ENCODE data around the gene DSG3. TPM values are rescaled to one million over a fixed set of nuclear protein-coding genes. Genes with fewer than 3 reads are reported as not detected.

The DSG3 gene
- total RNA-seq, 1 experiment from 2014 or later: 0.05 TPM

DNA sequence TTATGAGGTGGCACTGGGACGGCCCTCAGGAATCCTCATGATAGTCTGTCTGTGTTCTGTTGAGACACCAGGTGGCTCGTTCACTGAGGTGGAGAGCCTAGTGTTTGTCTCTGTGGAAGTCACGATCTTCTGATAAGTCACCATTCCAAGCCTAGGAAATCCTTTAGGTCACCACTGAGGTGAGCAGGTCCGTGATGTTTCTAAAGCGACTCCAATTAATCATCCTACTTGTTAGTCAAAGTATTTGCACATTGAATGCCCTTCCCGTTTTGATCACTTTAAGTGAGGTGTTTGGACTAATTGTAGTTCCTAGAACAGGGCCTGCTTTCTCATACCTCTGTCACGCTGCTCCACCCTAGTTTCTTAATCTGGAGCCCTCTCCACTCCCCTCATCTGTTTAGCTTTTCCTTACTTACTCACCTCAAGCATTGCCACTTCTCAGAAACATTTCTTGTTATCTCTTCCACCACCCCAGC lies 28.0 kb upstream of the DSG3 start:
- peak overlapping the region; percentile 22; the same call in 1 of the 2 replicates for H3K9ac ChIP-seq (ENCODE audit: low read length)
- no peaks in the 10 kb centered on the region for H3K9me3 ChIP-seq (ENCODE audit: control insufficient read depth in 1 of 2, insufficient read depth in 1 of 2, low read depth in 1 of 2, low read length in 2 of 2)
- intact Hi-C loops (cut with micrococcal nuclease): no loop called here
- H3K4me3 ChIP-seq (replicated peaks in 1 of 2; ENCODE audit: low read depth in 1 of 2, low read length in 2 of 2): peak overlapping the region; percentile 16 to 24; a peak in 3 of 4 replicates
- no TSS peak for BruUV-seq (replicated peaks)
- H3K9me2 ChIP-seq (ENCODE audit: insufficient read depth): no peaks in the 10 kb centered on the region
- peak overlapping the region; percentile 94 for H2AFZ ChIP-seq (ENCODE audit: low read depth, low read length, poor library complexity, severe bottlenecking)
- ChIA-PET CTCF (no interaction called here), POLR2A (interaction anchor here (1.3 to 1.4 kb wide), 2 partner anchors 11 to 131 kb away, joined by 3 to 4 read pairs; no protein-coding TSS in a partner anchor), RAD21 (ENCODE audit: low non-redundant PET in 1 of 2, low total read pairs in 2 of 2, uncharacterized antibody in 2 of 2, unreplicated experiment in 2 of 2) (interaction anchor here in 1 of 2 experiments (0.7 kb wide), 1 partner anchor 40 kb away, joined by 3 read pairs; no protein-coding TSS in a partner anchor)
- H3K36me3 ChIP-seq (ENCODE audit: control insufficient read depth in 1 of 2, insufficient read depth in 2 of 2, low read length in 2 of 2): no peaks in the 10 kb centered on the region
- peaks cover 7 to 27% of the 10 kb centered on the region in 2 experiments; a peak in 3 of 4 replicates for H3K4me1 ChIP-seq (ENCODE audit: control insufficient read depth in 1 of 2, insufficient read depth in 2 of 2, low read length in 2 of 2)
- DNase-seq (ENCODE audit: low read depth, low spot score): peak; percentile 66
- no peaks in the 10 kb centered on the region for H3K79me2 ChIP-seq (ENCODE audit: insufficient read depth, low read length)
- peak overlapping the region; percentile 61 for H3K4me2 ChIP-seq (ENCODE audit: low read length)
- H3K27me3 ChIP-seq (ENCODE audit: insufficient read depth, low read length): no peaks in the 10 kb centered on the region
- no peaks in the 10 kb centered on the region for H4K20me1 ChIP-seq (ENCODE audit: insufficient read depth)
- H3K27ac ChIP-seq (ENCODE audit: low read depth, low read length): peak overlapping the region; percentile 51
- peak; percentile 91 for ATAC-seq
- TF ChIP-seq JUND (IDR thresholded peaks at IDR 0.05) (peak; percentile 37; the same call in 1 of the 2 replicates), POLR2AphosphoS5 (IDR thresholded peaks at IDR 0.05; ENCODE audit: low read depth, low read length) (peak; percentile 67), RAD21 (IDR thresholded peaks at IDR 0.05; ENCODE audit: low read depth) (no peak; the same call in 1 of the 2 replicates), YY1 (IDR thresholded peaks at IDR 0.05; ENCODE audit: extremely low read depth, insufficient replicate concordance, low read depth, low read length) (no peak), ZFX (IDR thresholded peaks at IDR 0.05) (no peak), TCF7L2 (IDR thresholded peaks at IDR 0.05; ENCODE audit: borderline replicate concordance, extremely low read depth, insufficient read depth, insufficient read length) (no peak), FOSL1 (IDR thresholded peaks at IDR 0.05; ENCODE audit: low read depth) (peak; percentile 38), EGR1 (IDR thresholded peaks at IDR 0.05; ENCODE audit: low read depth) (no peak), SRF (IDR thresholded peaks at IDR 0.05; ENCODE audit: low read depth) (no peak), CBX3 (IDR thresholded peaks at IDR 0.05; ENCODE audit: low read depth) (no peak), SIN3A (IDR thresholded peaks at IDR 0.05; ENCODE audit: low read depth) (peak; percentile 43; the same call in 1 of the 2 replicates), EZH2phosphoT487 (IDR thresholded peaks at IDR 0.05; ENCODE audit: borderline replicate concordance) (no peak), SP1 (IDR thresholded peaks at IDR 0.05; ENCODE audit: low read depth) (peak; percentile 53), POLR2A (IDR thresholded peaks at IDR 0.05; ENCODE audit: borderline replicate concordance, extremely low read depth, insufficient read depth, insufficient read length) (no peak), ELF1 (IDR thresholded peaks at IDR 0.05; ENCODE audit: borderline replicate concordance, low read depth) (no peak)
- TF ChIP-seq, protein P1, sequence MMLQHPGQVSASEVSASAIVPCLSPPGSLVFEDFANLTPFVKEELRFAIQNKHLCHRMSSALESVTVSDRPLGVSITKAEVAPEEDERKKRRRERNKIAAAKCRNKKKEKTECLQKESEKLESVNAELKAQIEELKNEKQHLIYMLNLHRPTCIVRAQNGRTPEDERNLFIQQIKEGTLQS (IDR thresholded peaks at IDR 0.05): no peak
- TF ChIP-seq, protein P2, sequence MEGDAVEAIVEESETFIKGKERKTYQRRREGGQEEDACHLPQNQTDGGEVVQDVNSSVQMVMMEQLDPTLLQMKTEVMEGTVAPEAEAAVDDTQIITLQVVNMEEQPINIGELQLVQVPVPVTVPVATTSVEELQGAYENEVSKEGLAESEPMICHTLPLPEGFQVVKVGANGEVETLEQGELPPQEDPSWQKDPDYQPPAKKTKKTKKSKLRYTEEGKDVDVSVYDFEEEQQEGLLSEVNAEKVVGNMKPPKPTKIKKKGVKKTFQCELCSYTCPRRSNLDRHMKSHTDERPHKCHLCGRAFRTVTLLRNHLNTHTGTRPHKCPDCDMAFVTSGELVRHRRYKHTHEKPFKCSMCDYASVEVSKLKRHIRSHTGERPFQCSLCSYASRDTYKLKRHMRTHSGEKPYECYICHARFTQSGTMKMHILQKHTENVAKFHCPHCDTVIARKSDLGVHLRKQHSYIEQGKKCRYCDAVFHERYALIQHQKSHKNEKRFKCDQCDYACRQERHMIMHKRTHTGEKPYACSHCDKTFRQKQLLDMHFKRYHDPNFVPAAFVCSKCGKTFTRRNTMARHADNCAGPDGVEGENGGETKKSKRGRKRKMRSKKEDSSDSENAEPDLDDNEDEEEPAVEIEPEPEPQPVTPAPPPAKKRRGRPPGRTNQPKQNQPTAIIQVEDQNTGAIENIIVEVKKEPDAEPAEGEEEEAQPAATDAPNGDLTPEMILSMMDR (IDR thresholded peaks at IDR 0.05 in 2 of 3, conservative IDR thresholded peaks at IDR 0.05 in 1 of 3; ENCODE audit: borderline replicate concordance in 1 of 3, insufficient read depth in 1 of 3, low read depth in 2 of 3, low read length in 2 of 3): 0 out of 6 replicates have a peak, but pooled peaks of 2 of the 3 experiments have one; percentile 6 to 9
- TF ChIP-seq, protein P3, sequence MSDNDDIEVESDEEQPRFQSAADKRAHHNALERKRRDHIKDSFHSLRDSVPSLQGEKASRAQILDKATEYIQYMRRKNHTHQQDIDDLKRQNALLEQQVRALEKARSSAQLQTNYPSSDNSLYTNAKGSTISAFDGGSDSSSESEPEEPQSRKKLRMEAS (IDR thresholded peaks at IDR 0.05): peak; percentile 26; the same call in 1 of the 2 replicates
- TF ChIP-seq, protein P4, sequence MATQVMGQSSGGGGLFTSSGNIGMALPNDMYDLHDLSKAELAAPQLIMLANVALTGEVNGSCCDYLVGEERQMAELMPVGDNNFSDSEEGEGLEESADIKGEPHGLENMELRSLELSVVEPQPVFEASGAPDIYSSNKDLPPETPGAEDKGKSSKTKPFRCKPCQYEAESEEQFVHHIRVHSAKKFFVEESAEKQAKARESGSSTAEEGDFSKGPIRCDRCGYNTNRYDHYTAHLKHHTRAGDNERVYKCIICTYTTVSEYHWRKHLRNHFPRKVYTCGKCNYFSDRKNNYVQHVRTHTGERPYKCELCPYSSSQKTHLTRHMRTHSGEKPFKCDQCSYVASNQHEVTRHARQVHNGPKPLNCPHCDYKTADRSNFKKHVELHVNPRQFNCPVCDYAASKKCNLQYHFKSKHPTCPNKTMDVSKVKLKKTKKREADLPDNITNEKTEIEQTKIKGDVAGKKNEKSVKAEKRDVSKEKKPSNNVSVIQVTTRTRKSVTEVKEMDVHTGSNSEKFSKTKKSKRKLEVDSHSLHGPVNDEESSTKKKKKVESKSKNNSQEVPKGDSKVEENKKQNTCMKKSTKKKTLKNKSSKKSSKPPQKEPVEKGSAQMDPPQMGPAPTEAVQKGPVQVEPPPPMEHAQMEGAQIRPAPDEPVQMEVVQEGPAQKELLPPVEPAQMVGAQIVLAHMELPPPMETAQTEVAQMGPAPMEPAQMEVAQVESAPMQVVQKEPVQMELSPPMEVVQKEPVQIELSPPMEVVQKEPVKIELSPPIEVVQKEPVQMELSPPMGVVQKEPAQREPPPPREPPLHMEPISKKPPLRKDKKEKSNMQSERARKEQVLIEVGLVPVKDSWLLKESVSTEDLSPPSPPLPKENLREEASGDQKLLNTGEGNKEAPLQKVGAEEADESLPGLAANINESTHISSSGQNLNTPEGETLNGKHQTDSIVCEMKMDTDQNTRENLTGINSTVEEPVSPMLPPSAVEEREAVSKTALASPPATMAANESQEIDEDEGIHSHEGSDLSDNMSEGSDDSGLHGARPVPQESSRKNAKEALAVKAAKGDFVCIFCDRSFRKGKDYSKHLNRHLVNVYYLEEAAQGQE (IDR thresholded peaks at IDR 0.05; ENCODE audit: low read depth): no peak
- TF ChIP-seq, protein P5, sequence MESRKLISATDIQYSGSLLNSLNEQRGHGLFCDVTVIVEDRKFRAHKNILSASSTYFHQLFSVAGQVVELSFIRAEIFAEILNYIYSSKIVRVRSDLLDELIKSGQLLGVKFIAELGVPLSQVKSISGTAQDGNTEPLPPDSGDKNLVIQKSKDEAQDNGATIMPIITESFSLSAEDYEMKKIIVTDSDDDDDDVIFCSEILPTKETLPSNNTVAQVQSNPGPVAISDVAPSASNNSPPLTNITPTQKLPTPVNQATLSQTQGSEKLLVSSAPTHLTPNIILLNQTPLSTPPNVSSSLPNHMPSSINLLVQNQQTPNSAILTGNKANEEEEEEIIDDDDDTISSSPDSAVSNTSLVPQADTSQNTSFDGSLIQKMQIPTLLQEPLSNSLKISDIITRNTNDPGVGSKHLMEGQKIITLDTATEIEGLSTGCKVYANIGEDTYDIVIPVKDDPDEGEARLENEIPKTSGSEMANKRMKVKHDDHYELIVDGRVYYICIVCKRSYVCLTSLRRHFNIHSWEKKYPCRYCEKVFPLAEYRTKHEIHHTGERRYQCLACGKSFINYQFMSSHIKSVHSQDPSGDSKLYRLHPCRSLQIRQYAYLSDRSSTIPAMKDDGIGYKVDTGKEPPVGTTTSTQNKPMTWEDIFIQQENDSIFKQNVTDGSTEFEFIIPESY (IDR thresholded peaks at IDR 0.05; ENCODE audit: extremely low read depth, insufficient replicate concordance, low read length): no peak
